Thymus (tissue), 11 donors: ENCODE data around the gene GNAI1. TPM values are rescaled to one million over a fixed set of nuclear protein-coding genes. Genes with fewer than 3 reads are reported as not detected.
A peak's percentile ranks its signal among the peaks of the same experiment; 100 is the strongest.

Experiments used
- DNase-seq, 9 donors: peaks; one replicate each; pipeline ENCODE4 v3.0.0-alpha.2; 2013; ENCODE audit warnings: low spot score in 9 of 9, low read depth in 6 of 9, missing footprints in 1 of 9
- H3K27ac ChIP-seq, 2 donors: one replicate each; pipeline ENCODE4 v1.5.1; 2013; ENCODE audit warnings: control low read depth in 1 of 2, low read depth in 1 of 2, low read length in 1 of 2, mild to moderate bottlenecking in 1 of 2, moderate library complexity in 1 of 2
- H3K27me3 ChIP-seq, 2 donors: one replicate each; pipeline ENCODE4 v1.5.1; 2013; ENCODE audit warnings: low read length in 1 of 2; ENCODE audit not compliant: control insufficient read depth in 2 of 2, insufficient read depth in 1 of 2
- H3K36me3 ChIP-seq, 2 donors: one replicate each; pipeline ENCODE4 v1.5.1; 2013; ENCODE audit warnings: low read length in 1 of 2, mild to moderate bottlenecking in 1 of 2, moderate library complexity in 1 of 2; ENCODE audit not compliant: control insufficient read depth in 2 of 2, insufficient read depth in 2 of 2
- H3K4me1 ChIP-seq, 2 donors: one replicate each; pipeline ENCODE4 v1.5.1; 2013; ENCODE audit warnings: low read length in 2 of 2; ENCODE audit not compliant: control insufficient read depth in 2 of 2, insufficient read depth in 2 of 2
- H3K4me3 ChIP-seq, 2 donors: one replicate each; pipeline ENCODE4 v1.5.1; 2013; ENCODE audit warnings: low read length in 2 of 2, control low read depth in 1 of 2, mild to moderate bottlenecking in 1 of 2
- H3K9me3 ChIP-seq, 2 donors: one replicate each; pipeline ENCODE4 v1.5.1; 2013; ENCODE audit warnings: low read length in 1 of 2, mild to moderate bottlenecking in 1 of 2; ENCODE audit not compliant: control insufficient read depth in 2 of 2, insufficient read depth in 1 of 2
- WGBS: extraction: QIAGEN DNeasy Blood & Tissue Kit; methylation state at CpG from one replicate; pipeline ENCODE4 v1.1.7; 2013; 5-methylcytosine and 5-hydroxymethylcytosine counted together
- polyA plus RNA-seq: library from polyadenylated mRNA; stranded (reverse); fragments of 200-250 nt; gene quantifications from one replicate; pipeline ENCODE4 v1.2.3, GENCODE V29; 2013
- total RNA-seq: library from RNA; stranded (reverse); fragments of 120-200 nt; gene quantifications from one replicate; pipeline ENCODE4 v1.2.4, GENCODE V29; 2013
- donor health status: healthy.

The GNAI1 gene
- total and polyA plus RNA-seq, 2 donors, result 10.2 to 12.6 TPM

DNA sequence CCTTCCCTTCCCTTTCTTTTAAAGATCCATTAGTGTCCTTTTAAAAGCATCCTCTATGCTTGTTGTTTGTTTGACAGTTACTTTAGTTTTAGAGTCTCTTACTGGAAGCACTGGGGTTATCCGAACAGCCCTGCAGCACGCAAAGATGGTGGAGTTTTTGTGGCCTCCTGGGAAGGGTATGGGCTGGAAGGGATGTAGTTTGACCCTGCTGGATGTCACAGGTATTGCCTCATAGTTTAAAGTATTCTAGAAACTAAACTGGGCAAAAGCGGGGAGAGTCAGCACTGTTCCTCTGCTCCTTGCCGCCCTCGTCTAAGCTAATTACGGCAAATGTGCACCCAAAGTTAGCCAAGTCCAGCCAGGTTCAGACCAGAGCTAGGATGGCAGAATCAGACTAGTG is 35.8 kb upstream of the GNAI1 start:
- no peaks in the 10 kb centered on the region for H3K9me3 ChIP-seq
- no peaks in the 10 kb centered on the region for H3K4me1 ChIP-seq
- no peak for DNase-seq
- WGBS, result 99% methylated on average over 6 of the region's 6 CpGs
- H3K36me3 ChIP-seq, result no peaks in the 10 kb centered on the region
- H3K27ac ChIP-seq, result no peak overlapping the region
- no peaks in the 10 kb centered on the region for H3K27me3 ChIP-seq
- H3K4me3 ChIP-seq, result no peak overlapping the region

DNA sequence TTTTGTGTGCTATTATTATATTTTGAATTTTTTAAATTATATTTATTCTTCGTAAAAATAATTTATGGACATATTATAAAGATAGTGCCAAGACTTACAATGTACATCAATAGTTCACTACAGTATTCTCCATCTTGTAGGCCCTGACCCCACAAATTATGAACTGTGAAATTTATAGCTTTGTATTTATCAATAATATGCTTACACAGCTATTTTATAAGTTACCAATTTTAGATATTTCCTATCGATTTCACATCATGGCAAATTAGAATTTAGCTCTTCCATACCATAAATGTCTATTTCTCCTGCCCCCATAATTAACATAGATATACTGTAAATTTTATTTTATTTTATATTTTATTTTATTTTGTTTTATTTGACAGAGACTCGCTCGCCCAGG is 34.4 kb upstream of the GNAI1 start:
- Histone ChIP-seq H3K36me3 (no peaks in the 10 kb centered on the region), H3K9me3 (no peaks in the 10 kb centered on the region), H3K4me3 (no peak overlapping the region), H3K27me3 (no peaks in the 10 kb centered on the region), H3K4me1 (peaks cover 0 to under 1% of the 10 kb centered on the region in 2 donors), H3K27ac (no peak overlapping the region)
- 99% methylated on average over 4 of the region's 4 CpGs for WGBS
- no peak for DNase-seq

DNA sequence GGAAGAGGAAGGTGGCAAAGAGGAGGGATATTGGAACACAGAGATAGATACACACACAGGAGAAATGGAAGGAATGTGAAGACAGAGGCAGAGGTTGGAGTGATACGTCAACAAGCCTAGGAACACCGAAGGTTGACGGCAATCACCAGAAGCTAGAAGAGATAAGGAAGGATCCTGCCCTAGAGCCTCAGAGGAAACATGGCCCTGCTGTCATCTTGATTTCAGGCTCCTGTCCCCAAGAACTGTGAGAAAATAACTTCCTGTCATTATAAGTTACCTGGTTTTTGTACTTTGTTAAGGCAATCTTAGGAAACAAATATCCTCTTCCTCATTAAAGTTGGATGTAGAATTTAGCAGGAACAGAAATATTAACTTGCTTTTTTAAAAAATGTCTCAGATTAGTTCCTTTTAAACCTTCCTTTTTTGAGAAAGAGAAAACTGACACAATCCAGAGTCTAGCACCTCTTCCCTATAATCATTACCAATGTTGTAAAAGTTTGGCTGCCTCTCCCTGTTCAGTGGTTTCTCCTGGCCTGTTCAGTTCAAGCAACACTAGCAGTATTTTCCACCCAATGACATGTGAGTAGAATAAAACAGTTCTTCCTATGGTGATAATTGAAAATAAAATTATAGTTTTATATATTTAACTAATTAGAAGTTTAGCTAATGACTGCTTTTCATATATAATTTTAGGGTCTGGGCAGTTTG is 28.8 kb upstream of the GNAI1 start:
- no peaks in the 10 kb centered on the region for H3K36me3 ChIP-seq
- 82% methylated on average over 3 of the region's 3 CpGs for WGBS
- no peak for DNase-seq

DNA sequence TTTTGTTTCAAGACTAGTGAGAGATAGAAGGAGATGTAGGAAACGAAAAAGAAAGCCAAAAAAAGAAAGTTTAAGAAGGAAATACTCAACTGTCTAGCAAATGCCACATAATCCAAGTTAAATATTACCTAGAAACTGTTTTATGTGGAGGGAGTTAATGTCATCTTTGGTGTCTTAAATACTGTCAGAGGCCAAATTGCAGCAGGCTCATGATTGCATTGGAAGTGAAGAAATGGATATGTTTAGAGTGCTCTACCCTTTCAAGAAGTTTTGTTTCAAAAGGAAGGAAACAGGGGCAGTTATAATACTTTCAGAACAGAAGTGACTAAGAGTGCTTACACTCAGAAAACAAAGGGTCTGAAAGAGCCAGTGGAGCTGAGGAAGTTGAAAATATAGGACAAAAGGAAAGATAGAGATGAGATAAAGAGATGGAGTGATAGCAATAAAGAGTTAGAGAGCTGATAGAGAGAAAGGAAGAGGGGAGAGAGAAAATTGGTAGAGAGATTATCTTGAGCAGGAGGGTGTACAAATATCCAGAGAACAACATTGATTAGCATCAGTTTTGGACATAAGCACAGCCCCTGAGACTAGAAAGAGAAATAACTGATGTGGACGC is 28.0 kb upstream of the GNAI1 start:
- Histone ChIP-seq H3K27me3 (no peaks in the 10 kb centered on the region), H3K36me3 (no peaks in the 10 kb centered on the region), H3K4me3 (no peak overlapping the region), H3K27ac (peak overlapping the region in 1 of 2 donors; percentile 34), H3K9me3 (no peaks in the 10 kb centered on the region), H3K4me1 (peaks cover 0 to 8% of the 10 kb centered on the region in 2 donors)
- 63% methylated on average over 2 of the region's 2 CpGs for WGBS
- DNase-seq, result peak in 1 of 9 donors; percentile 33

More for the DNA sequence above, 28.8 kb upstream of the GNAI1 start:
- Histone ChIP-seq H3K27me3 (no peaks in the 10 kb centered on the region), H3K9me3 (no peaks in the 10 kb centered on the region), H3K4me1 (peaks cover 0 to 8% of the 10 kb centered on the region in 2 donors), H3K4me3 (no peak overlapping the region), H3K27ac (no peak overlapping the region)

DNA sequence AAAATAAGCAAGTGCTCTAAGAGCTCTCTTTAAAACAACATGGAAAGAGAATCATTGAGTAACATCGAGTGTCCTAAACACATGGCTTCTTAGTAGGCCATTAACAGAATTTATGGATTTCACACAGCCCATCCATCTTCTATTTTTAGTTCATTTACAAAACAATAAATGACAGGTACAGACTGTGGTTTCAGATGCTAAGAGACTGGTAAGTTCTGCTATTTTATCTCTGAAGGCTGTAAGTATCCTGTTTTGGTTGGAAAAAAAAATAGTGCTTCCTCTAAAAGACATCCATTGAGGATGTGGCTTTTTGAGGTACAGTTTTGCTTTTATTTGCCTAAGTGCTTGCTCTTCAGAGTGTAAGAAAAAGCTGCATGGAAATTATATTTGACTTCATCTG is 27.4 kb upstream of the GNAI1 start:
- no peaks in the 10 kb centered on the region for H3K9me3 ChIP-seq
- WGBS, result 4% methylated on average over 1 of the region's 1 CpG
- DNase-seq, result peak in 6 of 9 donors; percentile 14 to 72 (median 33)

DNA sequence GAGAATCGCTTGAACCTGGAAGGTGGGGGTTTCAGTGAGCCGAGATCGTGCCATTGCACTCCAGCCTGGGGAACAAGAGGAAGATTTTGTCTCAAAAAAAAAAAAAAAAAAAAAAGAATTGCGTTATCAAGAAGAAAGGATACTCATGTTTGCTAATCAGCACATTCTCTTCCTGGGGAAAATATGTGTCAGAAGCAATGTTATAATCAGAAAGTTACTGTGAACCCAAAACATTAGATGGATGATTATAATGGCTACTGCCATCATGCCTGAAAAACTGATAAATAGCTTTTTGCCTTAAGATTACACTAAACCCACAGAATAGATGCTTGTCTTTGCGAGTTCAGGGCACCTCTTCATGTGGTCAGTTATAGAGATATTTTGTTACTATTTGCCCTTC is 24.3 kb upstream of the GNAI1 start:
- Histone ChIP-seq H3K36me3 (no peaks in the 10 kb centered on the region), H3K27me3 (no peaks in the 10 kb centered on the region), H3K9me3 (no peaks in the 10 kb centered on the region), H3K4me1 (peaks cover 0 to 7% of the 10 kb centered on the region in 2 donors), H3K27ac (no peak overlapping the region), H3K4me3 (no peak overlapping the region)
- DNase-seq, result no peak
- over 99% methylated on average over 5 of the region's 5 CpGs for WGBS

More for the DNA sequence above, 27.4 kb upstream of the GNAI1 start:
- Histone ChIP-seq H3K4me3 (no peak overlapping the region), H3K27ac (peak overlapping the region in 1 of 2 donors; percentile 34), H3K36me3 (no peaks in the 10 kb centered on the region), H3K4me1 (peaks cover 0 to 8% of the 10 kb centered on the region in 2 donors), H3K27me3 (no peaks in the 10 kb centered on the region)

DNA sequence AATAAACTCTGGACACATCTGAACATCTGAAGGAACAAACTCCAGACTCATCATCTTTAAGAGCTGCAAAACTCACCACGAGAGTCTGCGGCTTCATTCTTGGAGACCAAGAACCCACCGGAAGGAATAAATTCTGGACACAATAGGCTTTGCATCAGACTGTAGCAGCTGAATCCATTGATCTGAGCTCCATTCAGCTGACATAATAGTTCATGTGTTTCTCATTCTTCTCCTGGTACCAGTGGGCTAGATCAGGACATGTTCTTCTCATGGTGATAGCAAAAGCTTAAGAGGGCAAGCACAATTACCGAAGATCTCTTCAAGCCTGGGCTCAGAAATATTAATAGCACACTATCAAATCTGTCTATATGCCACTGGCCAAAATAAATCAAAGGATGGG is 20.5 kb upstream of the GNAI1 start:
- H3K36me3 ChIP-seq, result no peaks in the 10 kb centered on the region
- DNase-seq, result no peak

DNA sequence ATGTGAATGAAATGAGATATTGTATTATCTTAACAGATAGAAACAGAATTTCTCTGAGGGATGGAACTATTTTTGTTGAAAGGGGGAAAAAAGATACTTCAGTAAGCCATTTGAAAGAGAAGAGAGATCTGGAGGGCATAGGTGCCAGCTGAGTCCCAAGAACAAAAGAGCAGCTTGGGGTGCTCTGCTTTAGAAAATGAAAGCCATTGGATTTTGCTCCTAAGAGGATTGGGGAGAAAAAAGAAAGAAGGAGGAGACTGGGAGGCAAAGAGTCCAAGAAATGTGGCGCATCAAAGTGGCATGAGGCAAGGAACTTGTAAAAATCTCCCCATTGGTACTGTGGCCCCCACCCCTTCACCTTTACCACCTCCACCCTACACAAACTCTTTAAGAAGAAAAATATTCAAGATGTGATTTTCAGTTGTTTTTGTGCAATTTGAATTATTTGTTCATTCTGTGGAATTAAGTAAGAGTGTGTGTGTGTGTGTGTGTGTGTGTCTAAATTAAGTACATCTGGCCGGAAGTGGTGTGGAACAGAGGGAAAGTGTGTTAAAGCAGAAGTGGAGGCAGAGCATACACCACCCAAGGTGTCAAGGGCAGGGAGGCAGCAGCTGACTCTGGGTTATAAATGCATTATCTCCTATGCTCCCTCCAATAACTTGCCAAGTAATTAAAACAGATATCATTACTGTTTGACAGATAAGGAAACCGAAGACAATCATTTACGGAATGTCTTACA is 9.9 kb upstream of the GNAI1 start:
- Histone ChIP-seq H3K9me3 (no peaks in the 10 kb centered on the region), H3K27me3 (no peaks in the 10 kb centered on the region)
- WGBS, result 66% methylated on average over 4 of the region's 4 CpGs

More for the DNA sequence above, 20.5 kb upstream of the GNAI1 start:
- Histone ChIP-seq H3K27me3 (no peaks in the 10 kb centered on the region), H3K27ac (no peak overlapping the region), H3K9me3 (no peaks in the 10 kb centered on the region), H3K4me1 (no peaks in the 10 kb centered on the region), H3K4me3 (no peak overlapping the region)
- WGBS, result 84% methylated on average over 4 of the region's 4 CpGs

More for the DNA sequence above, 9.9 kb upstream of the GNAI1 start:
- Histone ChIP-seq H3K4me3 (no peak overlapping the region), H3K4me1 (peaks cover 3 to 5% of the 10 kb centered on the region in 2 donors), H3K27ac (no peak overlapping the region), H3K36me3 (no peaks in the 10 kb centered on the region)
- DNase-seq, result peak in 2 of 9 donors; percentile 25 to 57
